ENCODE results near the gene CENPH.
"Not testable (repeated sequence)": the region's sequence is repeated elsewhere in the genome, so short reads cannot be mapped to it uniquely, and the experiment has no call there.

DNA sequence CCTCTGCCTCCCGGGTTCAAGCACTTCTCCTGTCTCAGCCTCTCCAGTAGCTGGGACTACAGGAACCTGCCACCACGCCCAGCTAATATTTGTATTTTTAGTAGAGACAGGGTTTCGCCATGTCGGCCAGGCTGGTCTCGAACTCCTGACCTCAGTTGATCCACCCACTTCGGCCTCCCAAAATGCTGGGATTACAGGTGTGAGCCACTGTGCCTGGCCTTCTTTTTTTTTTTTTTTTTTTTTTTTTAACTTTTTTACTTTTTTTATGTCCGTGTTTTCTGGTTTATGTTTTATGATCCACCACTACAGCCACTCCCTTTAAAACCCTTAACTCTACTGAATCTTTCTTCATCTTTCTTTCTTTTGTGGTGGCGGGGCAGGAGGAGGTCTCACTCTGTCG is 47.4 kb downstream of the CENPH start:
- not testable (repeated sequence) for TF ChIP-seq POLR2AphosphoS5 (IDR thresholded peaks at IDR 0.05; ENCODE audit: low read depth); SPI1 (IDR thresholded peaks at IDR 0.05; ENCODE audit: borderline replicate concordance, low read depth)
- TF ChIP-seq, protein P1, sequence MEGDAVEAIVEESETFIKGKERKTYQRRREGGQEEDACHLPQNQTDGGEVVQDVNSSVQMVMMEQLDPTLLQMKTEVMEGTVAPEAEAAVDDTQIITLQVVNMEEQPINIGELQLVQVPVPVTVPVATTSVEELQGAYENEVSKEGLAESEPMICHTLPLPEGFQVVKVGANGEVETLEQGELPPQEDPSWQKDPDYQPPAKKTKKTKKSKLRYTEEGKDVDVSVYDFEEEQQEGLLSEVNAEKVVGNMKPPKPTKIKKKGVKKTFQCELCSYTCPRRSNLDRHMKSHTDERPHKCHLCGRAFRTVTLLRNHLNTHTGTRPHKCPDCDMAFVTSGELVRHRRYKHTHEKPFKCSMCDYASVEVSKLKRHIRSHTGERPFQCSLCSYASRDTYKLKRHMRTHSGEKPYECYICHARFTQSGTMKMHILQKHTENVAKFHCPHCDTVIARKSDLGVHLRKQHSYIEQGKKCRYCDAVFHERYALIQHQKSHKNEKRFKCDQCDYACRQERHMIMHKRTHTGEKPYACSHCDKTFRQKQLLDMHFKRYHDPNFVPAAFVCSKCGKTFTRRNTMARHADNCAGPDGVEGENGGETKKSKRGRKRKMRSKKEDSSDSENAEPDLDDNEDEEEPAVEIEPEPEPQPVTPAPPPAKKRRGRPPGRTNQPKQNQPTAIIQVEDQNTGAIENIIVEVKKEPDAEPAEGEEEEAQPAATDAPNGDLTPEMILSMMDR (IDR thresholded peaks at IDR 0.05; ENCODE audit: insufficient read depth, low read length), result not testable (repeated sequence)
- TF ChIP-seq, protein P2, sequence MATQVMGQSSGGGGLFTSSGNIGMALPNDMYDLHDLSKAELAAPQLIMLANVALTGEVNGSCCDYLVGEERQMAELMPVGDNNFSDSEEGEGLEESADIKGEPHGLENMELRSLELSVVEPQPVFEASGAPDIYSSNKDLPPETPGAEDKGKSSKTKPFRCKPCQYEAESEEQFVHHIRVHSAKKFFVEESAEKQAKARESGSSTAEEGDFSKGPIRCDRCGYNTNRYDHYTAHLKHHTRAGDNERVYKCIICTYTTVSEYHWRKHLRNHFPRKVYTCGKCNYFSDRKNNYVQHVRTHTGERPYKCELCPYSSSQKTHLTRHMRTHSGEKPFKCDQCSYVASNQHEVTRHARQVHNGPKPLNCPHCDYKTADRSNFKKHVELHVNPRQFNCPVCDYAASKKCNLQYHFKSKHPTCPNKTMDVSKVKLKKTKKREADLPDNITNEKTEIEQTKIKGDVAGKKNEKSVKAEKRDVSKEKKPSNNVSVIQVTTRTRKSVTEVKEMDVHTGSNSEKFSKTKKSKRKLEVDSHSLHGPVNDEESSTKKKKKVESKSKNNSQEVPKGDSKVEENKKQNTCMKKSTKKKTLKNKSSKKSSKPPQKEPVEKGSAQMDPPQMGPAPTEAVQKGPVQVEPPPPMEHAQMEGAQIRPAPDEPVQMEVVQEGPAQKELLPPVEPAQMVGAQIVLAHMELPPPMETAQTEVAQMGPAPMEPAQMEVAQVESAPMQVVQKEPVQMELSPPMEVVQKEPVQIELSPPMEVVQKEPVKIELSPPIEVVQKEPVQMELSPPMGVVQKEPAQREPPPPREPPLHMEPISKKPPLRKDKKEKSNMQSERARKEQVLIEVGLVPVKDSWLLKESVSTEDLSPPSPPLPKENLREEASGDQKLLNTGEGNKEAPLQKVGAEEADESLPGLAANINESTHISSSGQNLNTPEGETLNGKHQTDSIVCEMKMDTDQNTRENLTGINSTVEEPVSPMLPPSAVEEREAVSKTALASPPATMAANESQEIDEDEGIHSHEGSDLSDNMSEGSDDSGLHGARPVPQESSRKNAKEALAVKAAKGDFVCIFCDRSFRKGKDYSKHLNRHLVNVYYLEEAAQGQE (IDR thresholded peaks at IDR 0.05; ENCODE audit: insufficient replicate concordance, low read depth), result not testable (repeated sequence)
